ENCODE results near the gene KRTAP23-1.
A peak's percentile ranks its signal among the peaks of the same experiment; 100 is the strongest.

KRTAP23-1 gene

GRCh38 chr21:30348506-30348905, at the start of gene KRTAP23-1:
KRTAP23-1 (minus strand) TSS chr21:30348606; CDS start chr21:30348606, 0 bp downstream.
- no peak for DNase-seq (ENCODE audit: low spot score)

- no peak for DNase-seq (ENCODE audit: low spot score)
These were observed 47.3 kb upstream of the KRTAP23-1 start, which contains the start of gene KRTAP13-1 for GRCh38 chr21:30395731-30396130. KRTAP13-1 (plus strand) TSS chr21:30396031; CDS start chr21:30396087, 56 bp downstream.

GRCh38 chr21:30391492-30392025, 43.2 kb upstream of the KRTAP23-1 start:
- no peak for DNase-seq (ENCODE audit: low spot score)

- DNase-seq (ENCODE audit: low spot score), result no peak
These were observed 33.8 kb upstream of the KRTAP23-1 start for GRCh38 chr21:30382201-30382600.

GRCh38 chr21:30372139-30372770, 23.8 kb upstream of the KRTAP23-1 start, which contains the start of gene KRTAP13-2:
KRTAP13-2 (minus strand) TSS chr21:30372271; CDS start chr21:30372213, 58 bp downstream.
- no peak for DNase-seq (ENCODE audit: low spot score)

- no peak for DNase-seq (ENCODE audit: low spot score)
These were observed 7.5 kb upstream of the KRTAP23-1 start for GRCh38 chr21:30355906-30356305.

- no peak for DNase-seq (ENCODE audit: low spot score)
These were observed 6.1 kb upstream of the KRTAP23-1 start for GRCh38 chr21:30354308-30355005.

GRCh38 chr21:30351534-30351933, 3.1 kb upstream of the KRTAP23-1 start:
- DNase-seq (ENCODE audit: low spot score), result no peak

- DNase-seq (ENCODE audit: low spot score), result no peak
These were observed 1.2 kb upstream of the KRTAP23-1 start for GRCh38 chr21:30349572-30349971.

- DNase-seq (ENCODE audit: low spot score), result no peak
These were observed 3.4 kb downstream of the KRTAP23-1 start for GRCh38 chr21:30345014-30345413.

- DNase-seq (ENCODE audit: low spot score), result peak; percentile 2
These were observed 7.5 kb downstream of the KRTAP23-1 start for GRCh38 chr21:30340714-30341573.

GRCh38 chr21:30338717-30339116, 9.7 kb downstream of the KRTAP23-1 start:
- DNase-seq (ENCODE audit: low spot score), result no peak

- no peak for DNase-seq (ENCODE audit: low spot score)
These were observed 10.6 kb downstream of the KRTAP23-1 start for GRCh38 chr21:30337772-30338171.

- DNase-seq (ENCODE audit: low spot score), result no peak
These were observed 11.1 kb downstream of the KRTAP23-1 start, which contains the start of gene KRTAP27-1 for GRCh38 chr21:30337276-30337744. KRTAP27-1 (minus strand) TSS chr21:30337694; CDS start chr21:30337668, 26 bp downstream.

GRCh38 chr21:30336596-30336995, 11.8 kb downstream of the KRTAP23-1 start:
- no peak for DNase-seq (ENCODE audit: low spot score)

GRCh38 chr21:30333736-30334135, 14.7 kb downstream of the KRTAP23-1 start:
- DNase-seq (ENCODE audit: low spot score), result no peak

GRCh38 chr21:30332681-30333080, 15.7 kb downstream of the KRTAP23-1 start:
- DNase-seq (ENCODE audit: low spot score), result no peak

GRCh38 chr21:30329203-30329875, 19.1 kb downstream of the KRTAP23-1 start:
- DNase-seq (ENCODE audit: low spot score), result no peak

GRCh38 chr21:30326390-30326789, 22.0 kb downstream of the KRTAP23-1 start:
- no peak for DNase-seq (ENCODE audit: low spot score)

- no peak for DNase-seq (ENCODE audit: low spot score)
These were observed 28.2 kb downstream of the KRTAP23-1 start, which contains the start of gene KRTAP26-1 for GRCh38 chr21:30320215-30320614. KRTAP26-1 (minus strand) TSS chr21:30320315; CDS start chr21:30320035, 280 bp downstream.

GRCh38 chr21:30315701-30316100, 32.7 kb downstream of the KRTAP23-1 start:
- no peak for DNase-seq (ENCODE audit: low spot score)

Measured in AG08395 (cell line).